Activated CD4-positive, CD25-positive, alpha-beta regulatory T cell treated with anti-CD3 and anti-CD28 coated beads, Interleukin-2, amount 50 U/mL, for 16 hours (primary cell): Measurements from ENCODE around the gene MCC.
A peak's percentile ranks its signal among the peaks of the same experiment; 100 is the strongest.

Source experiments
- DNase-seq: peaks from one replicate; pipeline ENCODE4 v3.0.0-alpha.2; 2020; ENCODE audit warnings: low read depth, low spot score

The MCC gene

GRCh38 chr5:113036321-113036720 is 451.9 kb downstream of the MCC start:
- no peak for DNase-seq

GRCh38 chr5:113035096-113035495 is 453.2 kb downstream of the MCC start:
- no peak for DNase-seq

GRCh38 chr5:113034182-113034773 is 454.0 kb downstream of the MCC start:
- no peak for DNase-seq

- DNase-seq = no peak
Measured at GRCh38 chr5:113031557-113031956, 456.7 kb downstream of the MCC start.

- DNase-seq = no peak
Measured at GRCh38 chr5:113031104-113031503, 457.1 kb downstream of the MCC start.

GRCh38 chr5:113029614-113030013 is 458.6 kb downstream of the MCC start:
- DNase-seq = no peak

GRCh38 chr5:113027431-113027830 is 460.8 kb downstream of the MCC start:
- DNase-seq = no peak

GRCh38 chr5:113027015-113027414 is 461.2 kb downstream of the MCC start:
- DNase-seq = no peak

GRCh38 chr5:113026211-113026610 is 462.0 kb downstream of the MCC start:
- DNase-seq = no peak

- no peak for DNase-seq
Measured at GRCh38 chr5:113025596-113025995, 462.7 kb downstream of the MCC start.

GRCh38 chr5:113024076-113024697 is 464.1 kb downstream of the MCC start:
- DNase-seq = no peak

GRCh38 chr5:113022661-113023060 is 465.6 kb downstream of the MCC start:
- DNase-seq = no peak

- no peak for DNase-seq
Measured at GRCh38 chr5:113020461-113021273, 467.6 kb downstream of the MCC start.

GRCh38 chr5:113017881-113018635 is 470.2 kb downstream of the MCC start:
- no peak for DNase-seq

- no peak for DNase-seq
Measured at GRCh38 chr5:113005454-113005853, 482.8 kb downstream of the MCC start.

GRCh38 chr5:113003763-113004162 is 484.5 kb downstream of the MCC start:
- no peak for DNase-seq

- DNase-seq = no peak
Measured at GRCh38 chr5:113002423-113002822, 485.8 kb downstream of the MCC start.

GRCh38 chr5:113000466-113000865 is 487.8 kb downstream of the MCC start:
- no peak for DNase-seq

GRCh38 chr5:112998296-112998695 is 490.0 kb downstream of the MCC start:
- DNase-seq = no peak

GRCh38 chr5:112996830-112997374 is 491.4 kb downstream of the MCC start:
- DNase-seq = no peak

GRCh38 chr5:112995764-112996618 is 492.3 kb downstream of the MCC start:
- DNase-seq = peak; percentile 65
